GM12873 (cell line): Measurements from ENCODE around the gene PRPSAP2.

ENCODE experiments used
- CTCF ChIP-seq: IDR thresholded peaks from 2 replicates; pipeline ENCODE4 v1.5.1; 2012; ENCODE audit warnings: low read depth, mild to moderate bottlenecking, moderate library complexity, low read length, control low read depth; ENCODE audit not compliant: insufficient read depth; ENCODE audit errors: missing control alignments

PRPSAP2 gene

GRCh38 chr17:18957831-18958230, 99.9 kb downstream of the PRPSAP2 start:
- TF ChIP-seq CTCF, result no peak

- no peak for TF ChIP-seq CTCF
Observed at GRCh38 chr17:18958611-18959010, 100.7 kb downstream of the PRPSAP2 start.

- no peak for TF ChIP-seq CTCF
Observed at GRCh38 chr17:18959071-18959844, 101.3 kb downstream of the PRPSAP2 start.

GRCh38 chr17:18959845-18960240, 101.9 kb downstream of the PRPSAP2 start:
- TF ChIP-seq CTCF, result no peak

- TF ChIP-seq CTCF, result no peak
Observed at GRCh38 chr17:18960241-18960665, 102.3 kb downstream of the PRPSAP2 start.

- peak; percentile 99 for TF ChIP-seq CTCF
Observed at GRCh38 chr17:18960803-18961511, 103.0 kb downstream of the PRPSAP2 start.

- TF ChIP-seq CTCF, result no peak
Observed at GRCh38 chr17:18961634-18962493, 103.9 kb downstream of the PRPSAP2 start.
